Activated CD4-positive, alpha-beta T cell treated with anti-CD3 and anti-CD28 coated beads, Interleukin-2, amount 10 ng/mL, durations not matched to agents 24 days and 14 days (primary cell): ENCODE data around the gene CMTM6. TPM values are rescaled to one million over a fixed set of nuclear protein-coding genes. Genes with fewer than 3 reads are reported as not detected.

Source experiments
- total RNA-seq: library from RNA; stranded (reverse); gene quantifications from 2 replicates; pipeline ENCODE4 v1.2.3, GENCODE V29; 2022

Gene CMTM6
- total RNA-seq, 1 donor from 2014 or later, result 79.3 TPM

Other genes starting within 250 kb of the CMTM6 start
- 45.0 and 46.3 TPM in 2 replicates for gene CMTM7, start 111.0 kb downstream of the CMTM6 start, total RNA-seq
- gene DYNC1LI1, start 68.0 kb upstream of the CMTM6 start, total RNA-seq, result 35.4 and 40.1 TPM in 2 replicates
- gene CNOT10, start 182.3 kb upstream of the CMTM6 start, total RNA-seq, result 61.0 and 74.4 TPM in 2 replicates